MM.1S (cell line): ENCODE results near the gene PPM1F.

Experiments used
- CTCF ChIP-seq: fragments of 300-600 bp; sonication (generic); IDR thresholded peaks from 2 replicates; pipeline ENCODE4 v1.5.1; 2016; ENCODE audit warnings: antibody characterized with exemption, low read length, mixed read lengths
- EZH2 ChIP-seq: fragments of 300-600 bp; sonication (generic); optimal IDR thresholded peaks from 2 replicates; pipeline ENCODE3; 2017; ENCODE audit warnings: low read depth, mild to moderate bottlenecking, antibody characterized with exemption, low read length, mixed read lengths

DNA sequence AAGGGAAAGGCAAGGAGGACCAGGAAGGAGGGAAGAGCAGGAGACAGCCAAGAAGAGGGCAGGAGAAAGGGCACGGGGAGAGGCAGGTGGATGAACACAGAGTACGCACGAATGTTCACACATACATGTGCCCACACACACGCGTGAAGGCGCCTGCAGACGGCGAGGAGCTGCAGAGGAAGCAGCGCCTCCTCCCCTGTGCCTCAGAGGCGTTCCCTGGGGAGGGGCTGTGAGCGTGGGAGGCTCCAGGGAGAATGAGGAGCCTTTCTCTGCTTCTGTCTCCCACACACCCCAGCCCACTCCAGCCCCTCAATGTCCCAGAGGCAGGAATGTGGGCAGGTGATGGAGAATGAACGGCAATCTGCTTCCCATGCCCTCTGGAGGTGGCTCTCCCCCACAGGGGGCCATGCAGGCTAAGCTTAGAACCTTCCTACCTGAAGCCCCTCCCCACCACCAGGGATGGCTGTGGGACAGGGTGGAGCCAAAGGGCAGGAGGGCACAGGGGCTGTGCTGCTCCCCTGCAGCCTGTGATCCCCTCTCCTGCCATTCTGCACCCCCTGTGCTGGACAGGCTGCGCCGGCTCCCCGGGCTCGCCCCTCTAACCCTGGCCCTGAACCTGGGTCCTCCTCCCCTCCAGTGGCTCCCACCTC lies 25.3 kb downstream of the PPM1F start:
- TF ChIP-seq CTCF = no peak
- no peak for TF ChIP-seq EZH2
